Esophagus (tissue), 2 donors: ENCODE measurements around the gene FCGR3B. TPM values are rescaled to one million over a fixed set of nuclear protein-coding genes. Genes with fewer than 3 reads are reported as not detected.
"Not testable (repeated sequence)": the region's sequence is repeated elsewhere in the genome, so short reads cannot be mapped to it uniquely, and the experiment has no call there.

Experiments
- H3K27ac ChIP-seq, 2 donors: one replicate each; pipeline ENCODE4 v1.5.1; 2013; ENCODE audit warnings: low read depth in 2 of 2, mild to moderate bottlenecking in 2 of 2, inconsistent platforms in 1 of 2, low read length in 1 of 2, moderate library complexity in 1 of 2
- H3K27me3 ChIP-seq, 2 donors: one replicate each; pipeline ENCODE4 v1.6.1; 2013; ENCODE audit warnings: low read length in 2 of 2, control low read depth in 1 of 2, mild to moderate bottlenecking in 1 of 2; ENCODE audit not compliant: insufficient read depth in 2 of 2, control insufficient read depth in 1 of 2
- H3K36me3 ChIP-seq, 2 donors: one replicate each; pipeline ENCODE4 v1.6.1; 2013; ENCODE audit warnings: low read length in 1 of 2; ENCODE audit not compliant: control insufficient read depth in 2 of 2, insufficient read depth in 2 of 2
- H3K4me1 ChIP-seq, 2 donors: one replicate each; pipeline ENCODE4 v1.6.1; 2013; ENCODE audit warnings: low read length in 1 of 2; ENCODE audit not compliant: control insufficient read depth in 2 of 2, insufficient read depth in 2 of 2
- H3K4me3 ChIP-seq, 2 donors: one replicate each; pipeline ENCODE4 v1.5.1; 2013; ENCODE audit warnings: low read length in 2 of 2, mild to moderate bottlenecking in 2 of 2, low read depth in 1 of 2, moderate library complexity in 1 of 2
- H3K9me3 ChIP-seq, 2 donors: one replicate each; pipeline ENCODE4 v1.6.1; 2013; ENCODE audit warnings: mild to moderate bottlenecking in 2 of 2, low read depth in 1 of 2, low read length in 1 of 2, moderate library complexity in 1 of 2; ENCODE audit not compliant: control insufficient read depth in 2 of 2, insufficient read depth in 1 of 2
- WGBS, 2 donors: extraction: QIAGEN DNeasy Blood & Tissue Kit; methylation state at CpG; one replicate each; pipeline ENCODE4 v1.1.7; 2013; 5-methylcytosine and 5-hydroxymethylcytosine counted together
- polyA plus RNA-seq, 2 donors: library from polyadenylated mRNA; stranded (reverse); fragments of 200-250 nt; gene quantifications; one replicate each; pipeline ENCODE4 v1.2.3, GENCODE V29; 2013
- donor health status: healthy with polysubstance abuse.
- donor health status: Bipolar disorder and iron deficiency.

Gene FCGR3B
- polyA plus RNA-seq, 2 donors = 0.04 to 0.08 TPM

- not testable (repeated sequence) for H3K27ac ChIP-seq, H3K27me3 ChIP-seq, H3K4me1 ChIP-seq, H3K36me3 ChIP-seq, H3K4me3 ChIP-seq, H3K9me3 ChIP-seq
- 29 to 36% methylated on average over 2 of the region's 3 CpGs for WGBS, 2 donors
Measured at GRCh38 chr1:161592586-161592985, 38.4 kb downstream of the FCGR3B start.

- H3K27ac ChIP-seq, H3K4me3 ChIP-seq, H3K27me3 ChIP-seq, H3K36me3 ChIP-seq, H3K9me3 ChIP-seq, H3K4me1 ChIP-seq: not testable (repeated sequence)
- WGBS, 2 donors = 25 to 51% methylated on average over 1 of the region's 6 CpGs
Measured at GRCh38 chr1:161589920-161590319, 41.1 kb downstream of the FCGR3B start.

- H3K9me3 ChIP-seq, H3K36me3 ChIP-seq, H3K27me3 ChIP-seq, H3K4me1 ChIP-seq, H3K27ac ChIP-seq, H3K4me3 ChIP-seq: not testable (repeated sequence)
- 77 to 81% methylated on average over 6 to 8 of the region's 8 CpGs for WGBS, 2 donors
Measured at GRCh38 chr1:161589365-161589764, 41.6 kb downstream of the FCGR3B start.

- WGBS, 2 donors = no CpG with 5 or more reads among the region's 6 CpGs
- H3K4me1 ChIP-seq, H3K27ac ChIP-seq: not testable (repeated sequence)
Measured at GRCh38 chr1:161588596-161588995, 42.4 kb downstream of the FCGR3B start.

GRCh38 chr1:161582882-161583281, 48.1 kb downstream of the FCGR3B start:
- H3K27me3 ChIP-seq, H3K36me3 ChIP-seq, H3K4me1 ChIP-seq, H3K9me3 ChIP-seq, H3K4me3 ChIP-seq, H3K27ac ChIP-seq: not testable (repeated sequence)
- WGBS, 2 donors = no CpG with 5 or more reads among the region's 4 CpGs

More at GRCh38 chr1:161588596-161588995, 42.4 kb downstream of the FCGR3B start:
- not testable (repeated sequence) for H3K27me3 ChIP-seq, H3K9me3 ChIP-seq, H3K4me3 ChIP-seq, H3K36me3 ChIP-seq

GRCh38 chr1:161580879-161581537, 50.0 kb downstream of the FCGR3B start:
- no CpG with 5 or more reads among the region's 4 CpGs for WGBS, 2 donors
- not testable (repeated sequence) for H3K9me3 ChIP-seq, H3K27me3 ChIP-seq, H3K4me3 ChIP-seq, H3K36me3 ChIP-seq, H3K27ac ChIP-seq, H3K4me1 ChIP-seq

- H3K4me3 ChIP-seq, H3K36me3 ChIP-seq, H3K9me3 ChIP-seq, H3K27ac ChIP-seq, H3K27me3 ChIP-seq, H3K4me1 ChIP-seq: not testable (repeated sequence)
- WGBS, 2 donors = 74% methylated on average over 2 of the region's 8 CpGs; no CpG with 5 or more reads in 1 of the 2 donors
Measured at GRCh38 chr1:161579856-161580507, 51.0 kb downstream of the FCGR3B start.

- H3K4me3 ChIP-seq, H3K27ac ChIP-seq, H3K4me1 ChIP-seq, H3K36me3 ChIP-seq, H3K9me3 ChIP-seq, H3K27me3 ChIP-seq: not testable (repeated sequence)
Measured at GRCh38 chr1:161576676-161577075, 54.3 kb downstream of the FCGR3B start.
